OCI-LY7 (cell line): ENCODE measurements around the gene THAP4. TPM values are rescaled to one million over a fixed set of nuclear protein-coding genes. Genes with fewer than 3 reads are reported as not detected.

ENCODE experiments used
- BruUV-seq: library from RNA; stranded (reverse); fragments of 400-500 nt; replicated peaks from 2 replicates; lab custom pipeline; 2021; lab: Mats Ljungman, UMichigan
- CTCF ChIA-PET: fragments of 300-600 bp; sonication (Branson Sonifier 250); formaldehyde crosslinking; loops from one replicate; lab custom pipeline; 2022; ENCODE audit warnings: antibody characterized with exemption; ENCODE audit not compliant: unreplicated experiment; lab: Charles Lee
- POLR2A ChIA-PET: fragments of 300-600 bp; sonication (Branson Sonifier 250); formaldehyde crosslinking; loops from one replicate; lab custom pipeline; 2022; ENCODE audit warnings: antibody characterized with exemption; lab: Charles Lee
- DNase-seq: peaks from one replicate; pipeline ENCODE4 v3.0.0-alpha.2; 2015; ENCODE audit warnings: low spot score
- H2AFZ ChIP-seq: fragments of 200-600 bp; sonication (generic), shearing (Covaris generic); 2 replicates; pipeline ENCODE4 v1.6.1; 2014; ENCODE audit warnings: mild to moderate bottlenecking, antibody characterized with exemption, low read length, moderate library complexity
- H3K27ac ChIP-seq: fragments of 200-600 bp; sonication (generic); 2 replicates; pipeline ENCODE4 v1.5.1; 2014; ENCODE audit warnings: mixed run types, low read depth, mild to moderate bottlenecking, moderate library complexity, low read length, inconsistent platforms; ENCODE audit not compliant: poor library complexity, severe bottlenecking
- H3K36me3 ChIP-seq: fragments of 200-600 bp; sonication (generic); 2 replicates; pipeline ENCODE4 v1.6.1; 2014; ENCODE audit warnings: mild to moderate bottlenecking, antibody characterized with exemption, low read length, moderate library complexity, mixed read lengths; ENCODE audit not compliant: insufficient read depth
- H3K4me1 ChIP-seq: fragments of 200-600 bp; sonication (generic); 2 replicates; pipeline ENCODE4 v1.5.1; 2014; ENCODE audit warnings: mild to moderate bottlenecking, low read length; ENCODE audit not compliant: insufficient read depth, poor library complexity, severe bottlenecking
- H3K4me2 ChIP-seq: fragments of 200-600 bp; sonication (generic); 2 replicates; pipeline ENCODE4 v1.6.1; 2014; ENCODE audit warnings: mild to moderate bottlenecking, low read length
- H3K4me3 ChIP-seq: fragments of 200-600 bp; sonication (generic); 2 replicates; pipeline ENCODE4 v1.5.1; 2014; ENCODE audit warnings: mild to moderate bottlenecking, low read depth, low read length; ENCODE audit not compliant: poor library complexity, severe bottlenecking
- H3K79me2 ChIP-seq: fragments of 200-600 bp; sonication (generic); 2 replicates; pipeline ENCODE4 v1.6.1; 2016; ENCODE audit warnings: low read depth, mild to moderate bottlenecking, low read length, moderate library complexity, mixed read lengths; ENCODE audit not compliant: insufficient read depth
- H3K9me2 ChIP-seq: fragments of 200-600 bp; sonication (generic); 2 replicates; pipeline ENCODE4 v1.6.1; 2016; ENCODE audit warnings: mild to moderate bottlenecking, low read length, mixed read lengths; ENCODE audit not compliant: insufficient read depth
- H3K9me3 ChIP-seq: fragments of 200-600 bp; sonication (generic); 2 replicates; pipeline ENCODE4 v1.6.1; 2014; ENCODE audit warnings: mild to moderate bottlenecking, mixed run types, low read length, mixed read lengths
- H4K20me1 ChIP-seq: fragments of 200-600 bp; sonication (generic); 2 replicates; pipeline ENCODE4 v1.6.1; 2014; ENCODE audit warnings: mild to moderate bottlenecking, antibody characterized with exemption, low read length, moderate library complexity, mixed read lengths; ENCODE audit not compliant: insufficient read depth
- intact Hi-C: fragments of 100-400 bp; cut with micrococcal nuclease; formaldehyde crosslinking; loops from one replicate; pipeline ENCODE4 v1.10.0; 2022; ENCODE audit not compliant: unreplicated experiment
- total RNA-seq, 2 experiments: library from RNA; depleted of rRNA in 1 of 2; stranded (reverse); fragments of >200 nt in 1 of 2; shearing (Covaris generic) in 1 of 2; gene quantifications; 2 replicates each; pipeline ENCODE4 v1.2.3, GENCODE V29; 2014 to 2022
- TF ChIP-seq, protein P1 (sequence below): fragments of 200-600 bp; sonication (generic); conservative IDR thresholded peaks from 2 replicates; pipeline ENCODE4 v1.5.1; 2014; ENCODE audit warnings: mild to moderate bottlenecking, antibody characterized with exemption, low read length, moderate library complexity, mixed read lengths

Gene THAP4
- total RNA-seq, 2 experiments from 2014 or later = 61.6 to 65.6 TPM

DNA sequence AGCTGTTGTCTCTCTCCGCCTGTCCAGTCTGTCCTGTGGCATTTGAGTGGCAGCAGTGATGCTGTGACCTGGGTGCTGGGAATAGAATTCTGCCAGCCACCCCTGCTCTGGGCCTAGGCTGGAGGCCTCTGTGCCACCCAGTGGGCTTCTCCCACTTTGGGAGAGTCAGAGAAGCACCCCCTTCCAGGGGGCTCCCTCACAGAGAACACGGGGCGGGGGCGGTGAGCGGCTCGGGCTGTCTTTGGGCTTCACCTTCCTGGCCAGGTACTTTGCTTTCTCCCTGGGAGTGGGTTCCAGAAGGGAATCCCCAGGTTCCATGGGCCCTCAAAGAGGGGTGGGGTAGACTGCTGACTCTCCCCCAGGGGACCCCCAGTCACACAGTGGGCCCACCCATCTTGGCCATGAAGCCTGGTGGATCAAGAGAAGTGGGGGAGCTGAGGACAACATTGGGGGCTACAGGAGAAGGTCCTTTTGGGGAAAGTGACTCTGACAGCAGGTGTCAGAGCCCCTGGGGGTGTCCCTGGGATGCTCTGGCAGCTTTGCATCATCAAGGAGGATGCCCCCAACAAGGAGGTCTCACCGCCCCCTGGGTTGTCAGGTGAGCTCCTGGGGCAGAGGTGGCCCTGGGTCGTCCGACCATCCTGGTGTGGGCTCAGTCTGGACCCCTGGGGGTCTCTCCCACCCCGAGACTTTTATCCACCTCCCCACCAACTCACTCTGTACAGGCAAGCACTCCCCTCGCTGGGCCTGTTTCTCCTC lies 97.2 kb downstream of the THAP4 start:
- CTCF ChIA-PET = no interaction called here
- no peak overlapping the region for H3K4me2 ChIP-seq
- H3K9me3 ChIP-seq = no peaks in the 10 kb centered on the region
- TF ChIP-seq, protein P1, sequence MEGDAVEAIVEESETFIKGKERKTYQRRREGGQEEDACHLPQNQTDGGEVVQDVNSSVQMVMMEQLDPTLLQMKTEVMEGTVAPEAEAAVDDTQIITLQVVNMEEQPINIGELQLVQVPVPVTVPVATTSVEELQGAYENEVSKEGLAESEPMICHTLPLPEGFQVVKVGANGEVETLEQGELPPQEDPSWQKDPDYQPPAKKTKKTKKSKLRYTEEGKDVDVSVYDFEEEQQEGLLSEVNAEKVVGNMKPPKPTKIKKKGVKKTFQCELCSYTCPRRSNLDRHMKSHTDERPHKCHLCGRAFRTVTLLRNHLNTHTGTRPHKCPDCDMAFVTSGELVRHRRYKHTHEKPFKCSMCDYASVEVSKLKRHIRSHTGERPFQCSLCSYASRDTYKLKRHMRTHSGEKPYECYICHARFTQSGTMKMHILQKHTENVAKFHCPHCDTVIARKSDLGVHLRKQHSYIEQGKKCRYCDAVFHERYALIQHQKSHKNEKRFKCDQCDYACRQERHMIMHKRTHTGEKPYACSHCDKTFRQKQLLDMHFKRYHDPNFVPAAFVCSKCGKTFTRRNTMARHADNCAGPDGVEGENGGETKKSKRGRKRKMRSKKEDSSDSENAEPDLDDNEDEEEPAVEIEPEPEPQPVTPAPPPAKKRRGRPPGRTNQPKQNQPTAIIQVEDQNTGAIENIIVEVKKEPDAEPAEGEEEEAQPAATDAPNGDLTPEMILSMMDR = no peak
- no peaks in the 10 kb centered on the region for H4K20me1 ChIP-seq
- POLR2A ChIA-PET = no interaction called here
- H3K27ac ChIP-seq = no peak overlapping the region
- BruUV-seq = no TSS peak
- intact Hi-C loops = no loop called here
- H2AFZ ChIP-seq = no peak overlapping the region
- no peaks in the 10 kb centered on the region for H3K4me1 ChIP-seq
- H3K9me2 ChIP-seq = no peaks in the 10 kb centered on the region
- no peak for DNase-seq
- no peaks in the 10 kb centered on the region for H3K36me3 ChIP-seq
- no peak overlapping the region for H3K4me3 ChIP-seq
- H3K79me2 ChIP-seq = no peaks in the 10 kb centered on the region

DNA sequence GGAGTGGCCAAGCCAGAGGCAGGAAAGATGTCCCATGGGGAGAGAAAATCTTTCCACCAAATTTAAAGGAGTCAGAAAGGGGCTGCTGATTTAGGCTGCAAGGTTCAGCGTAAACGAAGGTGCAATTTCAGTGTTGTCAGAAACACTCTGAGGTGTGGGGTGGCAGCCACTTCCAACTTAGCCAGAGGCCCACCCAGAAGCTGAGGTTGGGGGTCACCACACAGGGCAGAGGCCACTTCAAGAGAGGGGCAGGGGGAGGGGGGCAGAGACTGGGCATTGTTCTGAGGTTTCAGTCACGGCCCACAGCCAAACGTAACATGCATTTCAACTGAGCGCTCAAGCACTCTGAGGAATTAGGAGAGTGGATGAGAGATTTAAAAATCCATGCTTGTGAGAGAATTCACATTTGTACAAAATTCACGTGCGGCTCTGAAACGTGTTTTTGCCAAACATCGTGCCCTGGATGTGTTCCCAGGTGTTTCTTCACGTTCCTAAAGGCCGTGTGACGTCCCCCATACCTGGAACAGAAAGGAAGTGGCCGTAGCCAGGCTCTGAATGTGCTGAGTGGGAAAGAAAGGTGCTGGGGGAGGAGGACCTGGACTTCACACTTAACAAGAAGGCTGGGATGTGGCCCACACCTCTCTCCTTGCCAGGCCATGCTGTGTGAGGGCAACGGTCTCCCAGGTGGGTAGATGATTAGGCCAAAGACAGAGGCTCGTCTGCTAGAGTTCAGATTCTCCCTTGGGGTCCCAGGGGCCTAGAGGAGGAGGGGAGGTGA lies 97.9 kb downstream of the THAP4 start:
- CTCF ChIA-PET = no interaction called here
- no peaks in the 10 kb centered on the region for H3K4me1 ChIP-seq
- POLR2A ChIA-PET = no interaction called here
- BruUV-seq = no TSS peak
- no peak overlapping the region for H2AFZ ChIP-seq
- H3K36me3 ChIP-seq = no peaks in the 10 kb centered on the region
- no peaks in the 10 kb centered on the region for H3K79me2 ChIP-seq
- H4K20me1 ChIP-seq = no peaks in the 10 kb centered on the region
- TF ChIP-seq, protein P1 = no peak
- no peak overlapping the region for H3K27ac ChIP-seq
- no peaks in the 10 kb centered on the region for H3K9me2 ChIP-seq
- no peak overlapping the region for H3K4me3 ChIP-seq
- no peak overlapping the region for H3K4me2 ChIP-seq
- DNase-seq = no peak
- H3K9me3 ChIP-seq = no peaks in the 10 kb centered on the region
- intact Hi-C loops = no loop called here
